HS-27A (cell line): ENCODE data around the gene MLH3.
"Not testable (repeated sequence)": the region's sequence is repeated elsewhere in the genome, so short reads cannot be mapped to it uniquely, and the experiment has no call there.

Source experiments
- DNase-seq: peaks from one replicate; pipeline ENCODE4 v3.0.0-alpha.2; 2012; ENCODE audit warnings: low read depth, missing footprints

Gene MLH3

GRCh38 chr14:75025082-75025481 lies 26.2 kb downstream of the MLH3 start:
- DNase-seq, result no peak

- DNase-seq, result no peak
These were observed 28.2 kb downstream of the MLH3 start for GRCh38 chr14:75023108-75023507.

GRCh38 chr14:75022655-75023054 lies 28.6 kb downstream of the MLH3 start:
- DNase-seq, result no peak

GRCh38 chr14:75018694-75019093 lies 32.6 kb downstream of the MLH3 start:
- DNase-seq, result no peak

GRCh38 chr14:75016815-75017214 lies 34.5 kb downstream of the MLH3 start:
- no peak for DNase-seq

- no peak for DNase-seq
These were observed 35.8 kb downstream of the MLH3 start for GRCh38 chr14:75015496-75015895.

- no peak for DNase-seq
These were observed 38.0 kb downstream of the MLH3 start for GRCh38 chr14:75013290-75013689.

- no peak for DNase-seq
These were observed 39.8 kb downstream of the MLH3 start for GRCh38 chr14:75011356-75011994.

- DNase-seq, result no peak
These were observed 40.7 kb downstream of the MLH3 start for GRCh38 chr14:75010472-75011093.

GRCh38 chr14:75009176-75009575 lies 42.1 kb downstream of the MLH3 start:
- DNase-seq, result no peak

- no peak for DNase-seq
These were observed 45.9 kb downstream of the MLH3 start for GRCh38 chr14:75005357-75005756.

GRCh38 chr14:75003250-75004027 lies 47.8 kb downstream of the MLH3 start:
- DNase-seq, result no peak

GRCh38 chr14:75002392-75003249 lies 48.6 kb downstream of the MLH3 start, which contains the start of gene EIF2B2:
Gene EIF2B2, plus strand, starts transcription at chr14:75002921. Its CDS starts 70 bp downstream, at chr14:75002991.
- DNase-seq, result peak; percentile 88

- no peak for DNase-seq
These were observed 49.4 kb downstream of the MLH3 start for GRCh38 chr14:75001899-75002298.

GRCh38 chr14:75001261-75001660 lies 50.0 kb downstream of the MLH3 start:
- DNase-seq, result no peak

GRCh38 chr14:74995781-74996180 lies 55.5 kb downstream of the MLH3 start:
- not testable (repeated sequence) for DNase-seq

GRCh38 chr14:74994182-74994581 lies 57.1 kb downstream of the MLH3 start:
- not testable (repeated sequence) for DNase-seq

GRCh38 chr14:74988993-74989392 lies 62.3 kb downstream of the MLH3 start:
- no peak for DNase-seq

GRCh38 chr14:74988131-74988530 lies 63.1 kb downstream of the MLH3 start:
- DNase-seq, result peak; percentile 41

- no peak for DNase-seq
These were observed 65.5 kb downstream of the MLH3 start for GRCh38 chr14:74985806-74986205.

- DNase-seq, result no peak
These were observed 66.3 kb downstream of the MLH3 start for GRCh38 chr14:74985028-74985310.
